HG03139 (cell line): Measurements from ENCODE around the gene FANCD2OS.
"Not testable (repeated sequence)": the region's sequence is repeated elsewhere in the genome, so short reads cannot be mapped to it uniquely, and the experiment has no call there.

ENCODE experiments used
- ATAC-seq: cut with Tn5 transposase; IDR thresholded peaks from one replicate; pipeline ENCODE4 v1.9.1; 2021; ENCODE audit not compliant: unreplicated experiment

Gene FANCD2OS

GRCh38 chr3:10093678-10094077, 14.4 kb downstream of the FANCD2OS start:
- ATAC-seq: no peak

GRCh38 chr3:10091387-10091786, 16.7 kb downstream of the FANCD2OS start:
- ATAC-seq: not testable (repeated sequence)

GRCh38 chr3:10090774-10091173, 17.3 kb downstream of the FANCD2OS start:
- ATAC-seq: not testable (repeated sequence)

- ATAC-seq: no peak
Measured at GRCh38 chr3:10090179-10090578, 17.9 kb downstream of the FANCD2OS start.

GRCh38 chr3:10088256-10088655, 19.8 kb downstream of the FANCD2OS start:
- ATAC-seq: no peak

GRCh38 chr3:10085738-10086137, 22.3 kb downstream of the FANCD2OS start:
- ATAC-seq: no peak

GRCh38 chr3:10081871-10082270, 26.2 kb downstream of the FANCD2OS start:
- ATAC-seq: no peak

- ATAC-seq: no peak
Measured at GRCh38 chr3:10074666-10075065, 33.4 kb downstream of the FANCD2OS start.

- not testable (repeated sequence) for ATAC-seq
Measured at GRCh38 chr3:10070077-10070476, 38.0 kb downstream of the FANCD2OS start.

GRCh38 chr3:10055097-10055496, 53.0 kb downstream of the FANCD2OS start:
- ATAC-seq: no peak
